Measurements from ENCODE around the gene VEPH1.

VEPH1 gene

DNA sequence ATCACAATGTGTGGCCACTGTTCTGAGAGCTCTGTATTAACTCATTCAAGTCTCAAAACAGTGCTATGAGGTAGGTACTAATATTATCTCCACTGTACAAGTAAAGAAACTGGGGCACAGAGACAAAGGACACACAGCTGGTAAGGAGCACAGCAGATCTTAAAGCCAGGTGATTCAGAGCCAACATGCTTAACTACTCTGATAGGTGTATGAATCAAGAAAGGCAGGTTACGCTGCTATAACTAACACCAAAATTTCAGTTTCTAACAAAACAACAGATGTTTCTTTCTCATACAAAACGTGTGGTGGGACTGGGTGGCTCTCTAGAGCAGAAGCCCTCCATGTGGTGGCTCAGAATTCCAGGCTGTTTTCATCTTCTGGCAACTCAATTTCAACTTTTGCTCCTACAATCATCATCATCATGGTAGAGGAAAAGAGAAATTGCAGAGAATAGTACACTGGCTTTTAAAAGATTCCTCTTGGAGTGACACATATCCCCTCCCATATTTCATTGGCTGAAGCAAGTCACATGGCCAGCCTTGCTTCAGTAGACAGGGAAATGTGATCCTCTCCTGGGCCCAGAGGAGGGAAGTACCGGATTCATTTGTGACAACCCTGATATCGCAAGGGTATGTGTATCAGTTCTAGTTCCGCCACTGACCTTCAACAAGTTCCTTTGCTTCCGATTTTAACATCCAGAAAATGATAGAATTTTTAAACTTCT lies 192.7 kb downstream of the VEPH1 start:
- no peak for DNase-seq

DNA sequence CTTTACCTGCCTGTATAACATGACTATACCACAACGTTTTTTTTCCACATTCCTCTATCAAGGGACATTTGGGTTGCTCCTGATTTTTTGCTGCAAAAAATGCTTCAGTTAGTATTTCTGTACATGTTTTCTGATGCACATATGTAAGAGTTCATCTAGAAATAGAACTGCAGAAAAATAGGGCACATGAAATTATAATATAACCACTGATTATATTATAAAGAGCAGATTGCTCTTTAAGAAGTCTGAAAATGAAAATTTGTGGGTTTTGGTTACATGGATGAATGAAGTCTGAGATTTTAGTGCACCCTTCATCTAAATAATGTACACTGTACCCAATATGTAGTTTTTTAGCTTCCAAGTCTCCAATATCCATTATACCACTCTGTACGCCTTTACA lies 196.7 kb downstream of the VEPH1 start:
- no peak for DNase-seq

DNA sequence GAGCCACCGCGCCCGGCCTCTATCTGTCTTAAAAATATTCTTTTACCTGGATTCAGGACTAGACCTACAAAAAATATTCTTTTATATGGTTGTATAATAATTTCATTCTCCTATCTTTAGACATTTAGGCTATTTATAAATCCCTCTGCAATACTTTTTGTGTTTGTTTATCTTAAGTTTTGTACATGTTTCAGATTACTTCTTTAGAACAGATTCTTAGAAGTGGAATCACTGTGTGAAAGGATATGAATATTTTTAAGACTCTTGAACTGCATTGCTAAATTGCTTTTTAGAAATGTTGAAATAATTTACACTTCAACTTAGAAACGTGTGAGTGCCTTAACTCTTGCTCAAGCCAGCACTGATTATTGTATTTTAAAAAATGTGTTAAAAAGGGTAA lies 197.8 kb downstream of the VEPH1 start:
- DNase-seq: no peak

DNA sequence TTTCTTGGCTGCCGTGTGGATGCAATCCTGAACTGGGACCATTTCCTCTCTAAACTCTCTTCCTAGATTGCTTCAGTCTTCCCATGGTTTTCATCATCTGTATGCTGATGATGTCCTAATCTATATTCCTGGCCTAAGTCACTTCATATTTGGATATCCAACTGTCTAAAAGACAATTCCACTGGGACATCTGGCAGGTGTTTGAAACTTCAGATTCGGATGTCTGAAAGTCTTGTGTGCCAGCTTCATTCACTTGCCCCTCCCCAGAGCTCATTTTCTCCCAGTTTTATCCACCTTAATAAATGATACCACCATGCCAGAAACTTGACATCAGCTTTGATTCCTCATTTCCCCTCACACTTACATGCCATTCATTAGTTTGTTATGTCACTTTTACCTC lies 201.5 kb downstream of the VEPH1 start:
- no peak for DNase-seq

DNA sequence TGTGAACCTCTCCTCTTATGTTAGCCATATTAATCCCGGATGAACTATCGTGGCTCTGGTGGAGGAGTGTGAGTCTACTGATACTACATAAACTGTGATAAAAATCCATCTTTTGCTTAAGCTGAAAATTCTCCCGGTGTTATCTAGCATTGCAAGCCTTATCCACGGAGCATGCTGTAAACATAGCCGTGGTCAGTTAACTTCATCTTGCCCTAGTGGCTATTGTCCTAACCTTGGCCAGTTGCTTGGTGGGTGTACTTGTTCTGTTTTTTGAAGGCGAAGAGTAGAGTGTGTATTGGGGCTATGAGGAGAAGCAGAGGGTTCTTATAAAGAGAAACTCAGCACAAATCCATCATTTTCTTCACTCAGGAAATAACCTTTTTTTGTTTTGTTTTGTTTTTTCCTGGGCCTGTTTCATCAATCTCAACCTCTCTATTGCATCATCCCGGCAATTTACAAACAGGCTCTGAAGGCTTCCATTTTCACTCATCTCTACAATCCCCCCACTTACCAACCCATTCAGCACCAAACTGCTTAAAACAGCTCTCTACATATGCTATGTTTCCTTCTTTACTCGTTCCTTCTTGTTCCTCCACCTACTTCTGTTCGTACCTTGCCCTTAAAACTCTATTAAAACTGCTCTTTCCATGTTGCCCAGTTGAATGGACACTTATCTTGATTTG lies 202.1 kb downstream of the VEPH1 start:
- no peak for DNase-seq

DNA sequence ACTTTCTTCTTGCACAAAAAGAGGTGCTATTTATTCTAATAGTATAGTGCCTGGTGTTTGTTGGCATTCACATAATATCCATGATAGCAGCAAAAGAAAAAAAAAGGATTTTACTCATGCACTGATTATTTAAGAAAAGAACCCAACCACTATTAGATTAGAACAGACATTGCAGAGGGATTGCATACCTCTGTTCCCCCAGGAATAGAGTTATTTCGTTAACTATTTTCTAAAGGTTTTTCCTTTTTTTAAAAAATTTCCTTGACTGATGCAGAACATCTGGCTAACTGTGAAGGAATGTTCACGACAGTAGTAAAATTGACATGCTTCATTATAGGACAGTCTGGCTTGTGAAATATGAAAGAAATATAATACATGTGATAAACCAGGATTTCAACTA lies 203.1 kb downstream of the VEPH1 start:
- no peak for DNase-seq

DNA sequence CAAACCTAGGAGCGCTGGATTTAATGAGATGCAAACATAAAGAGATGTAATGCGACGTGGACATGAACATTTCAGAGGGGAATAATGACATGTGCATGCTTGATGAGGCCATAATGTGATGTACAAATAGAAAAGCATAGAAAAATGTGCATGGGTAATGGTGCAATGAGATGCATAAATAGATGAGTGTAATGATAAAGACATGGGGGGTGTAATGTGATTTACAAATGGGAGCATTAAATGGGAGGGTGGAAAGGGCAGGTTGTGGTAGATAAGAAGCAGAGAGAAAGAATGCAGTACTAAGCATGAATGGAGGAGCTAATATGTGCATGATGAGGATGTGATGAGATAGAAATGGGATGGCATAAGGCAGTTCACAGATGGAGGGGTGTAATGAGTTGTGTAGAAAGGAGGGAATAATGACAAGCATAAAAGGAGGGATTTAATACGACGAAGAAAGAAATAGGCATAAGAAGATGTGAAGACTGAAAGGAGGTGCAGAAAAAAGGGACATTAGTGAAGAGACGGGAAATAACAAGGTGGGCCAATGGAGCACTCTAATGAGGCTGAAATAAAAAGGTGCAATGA lies 205.8 kb downstream of the VEPH1 start:
- no peak for DNase-seq

DNA sequence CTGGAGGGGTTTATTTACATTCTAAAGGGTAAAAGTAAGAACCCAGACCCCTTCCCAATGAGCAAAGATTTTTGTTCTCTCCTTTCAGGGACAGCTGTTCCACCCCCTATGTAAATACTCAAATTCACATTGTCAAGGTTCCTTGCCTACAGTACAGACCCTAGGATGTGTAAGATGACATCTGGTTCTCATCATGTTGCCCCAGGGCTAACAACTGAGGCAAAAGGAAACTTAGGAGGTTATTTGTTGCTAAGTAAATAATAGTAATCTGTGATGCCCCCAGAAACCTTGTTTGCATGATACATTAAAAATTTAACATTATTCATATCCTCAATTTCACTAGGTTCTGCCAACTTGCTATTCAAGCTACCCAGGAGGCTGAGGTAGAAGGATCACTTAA lies 208.3 kb downstream of the VEPH1 start:
- DNase-seq: no peak

DNA sequence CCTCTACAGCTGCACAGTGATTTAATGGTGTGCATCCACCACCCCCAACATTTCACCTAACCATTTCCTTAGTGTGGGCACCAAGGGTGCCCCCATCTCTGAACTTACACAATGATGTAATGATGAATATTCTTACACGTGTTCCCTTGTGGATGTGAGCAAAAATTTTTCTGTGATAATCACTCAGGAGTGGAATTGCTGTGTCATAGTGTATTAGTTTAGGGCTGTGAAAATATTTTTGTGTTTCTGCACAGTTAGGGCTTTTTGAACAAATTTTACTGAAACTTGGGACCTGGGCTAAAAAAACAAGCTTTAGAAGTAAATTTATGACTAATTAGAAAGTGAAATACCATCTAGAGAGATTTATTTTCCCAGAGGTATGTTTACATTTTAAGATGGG lies 208.7 kb downstream of the VEPH1 start:
- no peak for DNase-seq

DNA sequence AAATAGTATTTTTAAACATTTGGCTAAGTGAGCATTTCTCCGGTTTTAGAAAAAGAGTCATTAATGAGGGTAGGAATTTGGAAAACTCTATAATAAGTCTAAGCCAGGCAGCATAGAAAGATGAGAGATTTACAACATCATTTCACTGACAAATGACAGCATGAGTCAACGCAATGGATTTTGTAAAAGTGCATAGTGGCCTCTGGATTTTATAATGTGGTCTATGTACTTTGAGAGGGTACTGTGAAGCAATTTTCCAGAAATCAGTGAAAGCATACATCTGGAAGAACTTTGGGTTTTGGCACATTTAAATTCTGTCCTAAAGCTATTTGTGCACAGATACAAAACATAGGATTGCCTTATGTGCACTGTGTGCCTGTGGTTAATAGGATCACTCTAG lies 212.4 kb downstream of the VEPH1 start:
- DNase-seq: no peak

DNA sequence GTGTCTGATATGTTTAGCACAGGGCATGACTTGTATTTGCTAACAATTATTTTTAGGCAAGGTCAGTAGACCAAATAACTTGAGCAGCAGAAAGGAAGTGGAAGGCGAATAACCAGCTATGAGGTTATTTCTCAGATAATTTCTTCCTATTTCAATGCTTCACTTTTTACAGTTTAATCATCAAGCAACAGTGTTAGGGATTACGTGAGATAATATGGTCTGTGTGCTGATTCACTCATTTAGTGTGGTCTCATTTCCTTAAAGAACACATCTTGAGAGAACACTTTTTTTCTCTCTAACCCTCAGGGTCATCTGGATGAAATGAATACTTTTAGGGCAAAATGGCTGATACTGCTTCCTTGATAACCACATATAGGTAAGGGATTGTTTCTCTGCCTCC lies 217.2 kb downstream of the VEPH1 start:
- no peak for DNase-seq

DNA sequence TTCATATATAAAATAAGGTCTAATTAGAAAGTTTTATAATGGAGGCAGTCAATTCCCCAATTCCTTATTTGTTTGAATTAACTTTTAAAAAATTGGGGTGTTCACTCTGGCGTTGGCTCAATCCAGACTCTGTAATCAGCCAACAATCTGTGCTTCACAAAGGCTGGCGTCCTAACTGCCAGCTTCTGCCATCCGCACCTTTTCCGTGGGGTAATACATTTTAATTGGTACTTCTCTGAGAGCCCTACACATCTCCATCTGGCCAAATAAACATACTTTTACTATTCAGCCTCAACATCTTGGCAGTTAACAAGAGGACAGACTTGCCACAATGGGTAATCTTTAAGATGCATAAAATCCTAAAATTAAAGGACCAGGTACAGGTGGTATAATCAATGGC lies 218.1 kb downstream of the VEPH1 start:
- no peak for DNase-seq

DNA sequence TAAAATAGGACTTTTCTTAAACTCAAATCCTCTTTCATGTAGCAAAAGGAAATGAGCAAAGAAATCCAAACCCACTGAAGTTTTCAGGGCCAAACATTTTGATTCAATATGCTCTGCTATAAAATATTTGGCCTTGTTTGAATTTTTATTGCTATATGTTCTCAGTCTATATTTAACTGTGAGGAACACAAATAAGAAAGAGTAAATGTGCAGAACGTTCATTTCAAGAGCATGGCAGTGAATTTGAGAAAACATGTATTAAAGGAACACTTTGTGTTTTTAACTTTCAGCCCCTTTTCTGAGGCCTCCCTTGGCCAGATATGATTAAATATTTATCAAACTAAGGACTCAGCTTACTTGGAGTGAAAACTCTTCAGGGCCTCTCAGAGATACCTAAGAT lies 218.5 kb downstream of the VEPH1 start:
- no peak for DNase-seq

DNA sequence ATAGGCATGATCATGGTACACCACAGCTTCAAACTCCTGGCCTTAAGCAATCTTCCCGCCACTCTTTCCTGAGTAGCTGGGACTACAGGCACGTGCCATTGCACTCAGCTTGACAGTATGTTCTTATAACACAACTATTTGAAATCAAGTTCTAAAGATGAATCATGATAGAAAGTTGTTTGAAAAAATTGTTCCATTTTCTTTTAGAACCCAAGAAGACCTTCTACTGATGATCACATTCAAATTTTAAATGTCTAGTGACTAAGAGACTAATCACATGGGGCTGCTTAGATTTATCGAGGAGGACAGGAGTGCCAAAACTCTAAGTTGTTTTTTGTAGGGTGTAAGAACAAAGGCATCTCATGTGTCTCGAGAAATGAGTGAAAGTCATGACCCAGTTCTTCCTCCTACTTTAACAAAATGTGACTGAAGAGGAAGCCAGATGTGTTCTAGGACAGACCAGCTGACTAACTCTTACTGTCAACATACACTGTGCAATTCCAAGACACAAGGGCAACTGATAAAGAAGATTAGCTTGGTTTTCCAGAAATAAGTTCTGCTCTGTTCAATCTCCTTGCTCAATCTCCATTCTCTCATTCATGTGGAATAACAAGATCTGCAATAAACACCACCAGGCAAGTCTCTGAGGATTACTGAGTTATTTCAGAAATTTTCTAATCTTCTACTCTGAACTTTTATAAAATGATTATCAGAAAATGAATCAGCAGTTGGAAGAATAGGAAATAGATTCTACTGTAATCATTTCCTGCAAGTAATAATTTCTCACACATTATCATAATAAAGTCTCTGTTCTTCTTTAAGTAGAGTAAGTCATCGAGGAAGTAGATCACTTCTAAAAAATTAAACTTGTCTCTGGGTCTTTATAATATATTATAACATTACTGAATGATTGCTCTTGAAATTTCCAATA lies 220.7 kb downstream of the VEPH1 start:
- DNase-seq: peak in 2 of 56 donors; percentile 2

DNA sequence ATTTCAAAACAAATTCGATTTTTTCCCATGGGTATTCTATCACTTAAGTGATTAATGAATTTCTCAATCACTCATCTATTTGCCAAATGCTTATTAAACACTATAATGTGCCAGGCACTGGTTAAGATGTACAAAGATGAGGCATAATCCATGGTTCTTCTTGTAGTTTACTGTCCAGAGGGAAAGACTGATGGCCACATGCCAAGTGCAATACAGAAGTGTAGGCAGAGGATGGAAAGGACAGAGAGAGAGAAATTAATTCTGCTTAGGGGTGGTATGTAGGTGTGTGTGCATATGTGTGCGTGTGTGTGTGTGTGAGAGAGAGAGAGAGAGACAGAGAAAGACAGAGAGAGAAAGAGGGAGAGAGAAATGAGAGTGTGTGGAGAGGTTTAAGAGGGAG lies 222.4 kb downstream of the VEPH1 start:
- no peak for DNase-seq

DNA sequence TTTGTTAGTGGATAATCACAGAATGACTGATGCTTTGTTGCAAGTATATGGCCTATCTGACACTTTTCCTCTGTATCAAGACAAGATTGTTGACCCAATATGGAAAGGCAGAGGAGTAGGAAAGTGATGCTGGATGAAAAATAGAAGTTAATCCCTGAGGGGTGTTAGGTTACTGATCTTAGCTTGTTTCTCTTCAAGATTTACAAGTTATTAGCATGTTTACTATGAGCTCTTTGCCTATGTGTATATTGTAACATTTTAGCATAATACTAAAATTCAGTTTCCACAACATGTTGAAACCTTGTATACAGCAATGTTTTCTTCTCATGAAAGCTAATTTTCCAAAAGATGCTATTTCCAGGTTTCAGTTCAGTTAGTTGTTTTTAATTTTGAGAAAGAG lies 222.9 kb downstream of the VEPH1 start:
- no peak for DNase-seq

DNA sequence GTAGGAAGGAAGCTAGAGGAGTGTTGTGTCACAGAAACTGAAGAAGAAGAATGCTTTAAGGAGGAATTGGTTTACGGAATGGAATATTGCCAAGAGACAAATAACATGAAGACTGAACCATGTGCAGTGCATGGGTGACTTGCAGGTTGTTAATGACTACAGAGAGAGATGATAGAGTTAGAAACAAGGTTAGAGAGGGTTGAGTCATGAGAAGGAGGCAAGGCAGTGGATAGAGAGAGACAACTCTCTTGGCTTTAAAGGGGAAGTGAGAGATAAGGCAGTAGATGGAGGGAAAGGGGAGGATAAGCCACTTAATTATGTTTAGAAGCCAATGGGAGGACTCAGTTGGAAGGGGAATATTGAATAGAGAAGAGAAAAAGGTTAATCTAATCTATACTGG lies 224.0 kb downstream of the VEPH1 start:
- no peak for DNase-seq

DNA sequence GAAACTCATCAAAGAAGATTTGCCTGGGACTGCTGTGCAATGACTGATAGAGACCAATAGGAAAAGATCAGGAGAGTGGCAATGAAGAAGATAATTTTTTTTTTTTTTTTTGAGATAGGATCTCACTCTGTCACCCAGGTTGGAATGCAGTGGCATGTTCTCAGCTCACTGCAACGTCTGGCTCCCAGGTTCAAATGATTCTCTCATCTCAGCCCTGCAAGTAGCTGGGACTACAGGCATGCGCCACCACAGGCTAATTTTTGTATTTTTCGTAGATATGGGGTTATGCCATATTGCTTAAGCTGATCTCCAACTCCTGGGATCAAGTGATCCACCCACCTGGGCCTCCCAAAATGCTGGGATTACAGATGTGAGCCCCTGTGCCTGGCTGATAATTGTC lies 226.4 kb downstream of the VEPH1 start:
- DNase-seq: no peak

DNA sequence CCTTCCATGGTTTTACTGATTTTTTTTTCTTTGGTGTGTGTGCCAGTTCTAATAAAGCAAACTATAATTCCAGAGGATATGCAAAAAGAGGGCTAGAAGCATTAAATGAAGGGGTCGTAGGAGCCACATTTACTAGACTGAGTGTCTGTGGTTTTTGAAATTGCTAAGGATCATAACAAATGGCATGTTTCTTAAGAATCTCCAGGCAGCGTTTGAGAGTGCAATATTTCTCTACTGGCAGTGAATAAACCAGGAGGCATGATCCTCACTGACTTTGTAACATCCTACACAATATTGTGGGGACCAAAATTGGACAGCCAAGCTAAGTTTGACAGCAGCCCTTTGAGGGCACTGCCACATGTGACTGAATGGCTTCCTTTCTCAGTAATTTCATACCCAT lies 227.4 kb downstream of the VEPH1 start:
- no peak for DNase-seq

DNA sequence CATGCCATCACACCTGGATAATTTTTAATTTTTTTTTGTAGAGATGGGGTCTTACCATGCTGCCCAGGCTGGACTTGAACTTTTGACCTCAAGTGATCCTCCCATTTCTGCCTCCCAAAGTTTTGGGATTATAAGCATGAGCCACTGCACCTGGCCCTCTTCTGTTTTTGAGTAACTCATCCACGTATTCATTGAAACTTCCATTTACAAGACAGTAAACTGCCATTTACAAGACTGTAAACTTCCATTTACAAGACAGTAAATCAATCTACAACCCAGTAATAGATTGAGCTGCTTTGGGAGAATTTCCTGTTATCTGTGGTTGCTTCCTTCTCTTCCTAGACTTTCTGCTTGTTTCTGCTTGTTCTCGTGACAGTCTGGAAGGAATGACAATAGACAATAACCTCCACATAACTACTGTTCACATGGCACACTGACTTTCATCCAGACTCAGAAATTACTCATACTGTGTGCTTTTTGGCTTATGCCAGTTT lies 228.5 kb downstream of the VEPH1 start:
- DNase-seq: no peak

DNA sequence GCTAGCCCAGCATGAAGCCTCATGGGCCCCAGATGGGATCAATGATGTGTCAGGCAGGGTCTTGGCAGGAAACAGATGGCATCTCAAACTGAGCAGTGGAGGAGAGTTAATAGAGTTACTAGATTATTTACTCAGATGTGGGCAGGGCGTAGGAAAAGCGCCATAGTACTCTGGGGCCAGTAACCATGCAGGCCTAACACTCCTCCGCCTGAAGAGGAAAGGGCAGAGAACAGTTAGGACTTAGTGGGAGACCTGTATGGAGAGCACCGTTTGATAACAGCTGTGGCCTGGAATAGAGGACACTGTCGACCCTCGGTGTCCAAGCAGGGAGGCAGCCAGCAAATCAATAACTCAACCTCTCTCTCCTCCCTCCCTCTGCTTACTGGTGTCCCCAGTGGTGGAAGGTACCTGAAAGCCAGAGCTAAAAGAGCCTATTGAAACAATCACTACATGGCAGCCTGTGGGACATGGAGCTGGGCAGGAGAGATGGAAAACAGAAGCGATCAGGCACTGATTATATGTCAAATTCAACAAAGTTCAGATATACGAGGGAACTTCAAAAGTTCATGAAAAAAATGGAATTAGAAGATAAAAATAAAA lies 231.8 kb downstream of the VEPH1 start:
- DNase-seq: no peak
